Activated T-cell treated with anti-CD3 and anti-CD28 coated beads for 1 hour (primary cell): ENCODE data around the gene PTPRT.

ENCODE experiments used
- DNase-seq: peaks from one replicate; pipeline ENCODE4 v3.0.0-alpha.2; 2020; ENCODE audit warnings: low read depth

PTPRT gene

GRCh38 chr20:42795111-42795695, 394.5 kb downstream of the PTPRT start:
- no peak for DNase-seq

DNA sequence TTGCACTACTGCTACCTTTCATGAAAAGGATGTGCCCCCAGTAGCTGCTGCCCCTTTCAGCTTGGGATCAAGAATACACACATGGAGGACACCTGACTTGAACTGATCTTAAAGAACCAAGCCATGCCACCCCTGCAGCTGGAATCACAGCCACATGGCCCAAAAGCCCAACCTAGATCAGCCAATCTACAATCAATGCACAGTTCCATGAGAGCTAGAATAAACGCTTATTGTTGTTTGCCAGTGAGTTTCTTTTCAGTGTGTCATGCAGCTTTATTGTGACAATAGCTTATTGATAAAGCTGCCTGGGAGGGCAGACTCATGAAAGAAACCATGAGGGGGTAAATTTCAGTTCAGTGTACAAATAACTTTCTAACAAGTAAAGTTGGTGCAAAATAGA, 397.7 kb downstream of the PTPRT start:
- no peak for DNase-seq

DNA sequence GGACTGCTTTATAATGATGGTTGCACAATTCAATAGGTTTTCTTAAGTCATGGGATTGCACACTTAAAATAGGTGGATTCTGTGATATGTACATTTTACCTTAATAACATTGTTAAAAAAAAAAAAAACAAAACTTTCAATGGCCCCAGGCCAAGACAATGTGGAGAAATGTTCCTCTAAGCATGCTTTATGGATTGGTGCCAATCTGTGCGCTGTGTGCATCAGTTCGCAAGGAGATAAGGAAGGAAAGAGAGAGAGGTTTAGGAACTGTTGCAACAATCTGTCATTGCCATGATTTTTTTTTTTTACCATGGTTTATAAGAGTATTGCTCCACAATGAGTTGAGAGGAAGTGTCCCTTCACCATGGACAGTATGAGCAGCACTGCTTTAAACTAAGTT, 399.6 kb downstream of the PTPRT start:
- DNase-seq: no peak

DNA sequence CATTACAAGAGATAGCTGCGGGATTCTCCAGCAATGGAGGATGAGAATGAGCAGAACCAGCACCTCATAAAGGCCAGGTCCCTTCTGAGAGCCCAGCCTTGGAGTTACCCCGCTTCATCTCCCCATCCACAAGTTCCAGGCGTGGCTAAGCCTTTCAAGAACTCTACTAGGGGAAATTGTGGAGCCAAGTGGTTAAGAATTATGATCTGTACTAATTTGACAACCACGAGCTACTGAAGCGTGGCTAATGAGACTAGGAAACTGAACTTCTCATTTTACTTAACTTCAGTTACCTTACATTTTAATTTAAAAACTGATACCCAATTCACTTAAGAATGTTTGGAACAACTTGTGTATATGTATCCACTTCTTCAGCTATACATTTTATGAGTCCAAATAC, 401.0 kb downstream of the PTPRT start:
- DNase-seq: no peak

DNA sequence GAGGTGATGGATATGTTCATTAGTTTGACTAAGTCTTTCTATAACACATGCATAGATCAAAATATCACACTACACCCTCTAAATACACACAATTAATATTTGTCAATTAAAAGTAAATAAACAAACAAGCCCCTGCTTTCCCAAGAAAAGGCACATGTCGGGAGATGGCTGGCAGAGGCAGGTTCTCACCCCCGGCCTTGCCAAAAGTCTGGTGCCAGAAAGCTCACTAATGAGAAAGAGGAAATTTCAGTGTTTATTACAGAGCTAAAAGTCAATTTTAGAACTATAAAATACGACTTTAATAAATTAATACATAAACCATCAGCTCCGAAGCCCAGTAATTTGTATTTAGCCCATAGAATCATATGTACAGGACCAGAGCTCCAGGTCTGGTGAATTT, 404.7 kb downstream of the PTPRT start:
- DNase-seq: no peak

- DNase-seq: no peak
Observed at GRCh38 chr20:42779216-42779615, 410.5 kb downstream of the PTPRT start.

DNA sequence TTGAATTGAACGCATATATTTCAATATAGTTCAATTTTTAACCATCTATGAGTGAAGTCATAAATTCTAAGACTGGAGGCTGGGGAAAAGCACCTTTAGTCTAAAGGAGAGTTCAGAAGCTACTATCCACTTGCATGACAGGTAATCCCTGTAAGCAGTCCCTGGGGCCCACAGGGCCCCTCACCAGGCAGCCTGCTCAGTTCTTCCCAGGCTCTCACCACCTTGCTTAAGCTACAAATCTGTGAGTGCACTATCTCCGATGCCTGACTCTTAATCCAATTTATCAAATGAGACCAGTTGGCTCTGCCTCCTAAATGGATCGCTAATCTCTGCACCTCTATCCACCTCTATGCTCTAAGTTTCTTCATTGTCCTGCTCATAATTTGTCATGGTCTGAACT, 413.8 kb downstream of the PTPRT start:
- no peak for DNase-seq

DNA sequence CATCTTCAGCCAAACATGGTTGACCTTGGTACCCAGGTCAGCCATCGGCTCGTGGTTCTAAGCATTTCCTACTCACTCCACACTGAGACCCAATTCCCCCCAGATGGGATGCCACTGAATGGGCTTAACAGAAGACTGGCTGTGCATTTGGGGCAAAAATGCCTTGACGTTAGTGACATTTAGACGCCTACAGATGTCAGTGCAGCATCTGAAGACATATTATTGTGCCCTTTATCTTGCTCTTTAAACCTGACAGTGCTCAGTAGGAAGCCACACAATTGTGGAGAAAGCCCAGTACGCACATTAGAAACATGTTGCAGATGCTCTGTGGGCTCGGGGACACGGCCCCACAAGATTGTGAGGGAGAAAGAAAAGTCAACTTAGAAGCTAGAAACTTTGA, 414.7 kb downstream of the PTPRT start:
- DNase-seq: no peak

GRCh38 chr20:42763015-42763414, 426.7 kb downstream of the PTPRT start:
- no peak for DNase-seq

- DNase-seq: no peak
Observed at GRCh38 chr20:42756991-42757390, 432.7 kb downstream of the PTPRT start.

GRCh38 chr20:42754706-42755105, 435.0 kb downstream of the PTPRT start:
- no peak for DNase-seq

DNA sequence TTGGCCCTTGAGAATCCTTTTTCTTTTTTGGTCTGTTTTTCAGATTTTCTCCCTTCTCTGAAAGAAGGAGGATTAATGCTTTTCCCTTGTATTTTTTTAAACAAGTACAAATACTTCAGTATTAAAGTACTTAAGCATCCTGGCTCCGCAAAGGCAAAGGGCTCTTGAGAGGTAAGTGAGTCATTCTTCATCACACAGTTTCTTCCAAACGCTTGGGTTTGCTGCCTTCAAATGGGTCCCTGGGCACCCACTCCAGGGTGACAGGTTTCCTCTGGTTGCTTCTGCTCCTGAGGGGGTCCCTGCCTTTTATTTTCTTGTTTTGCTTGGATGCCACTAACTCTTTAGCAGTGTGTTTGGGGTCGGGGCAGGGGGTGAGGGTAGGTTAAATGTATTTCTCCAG, 437.1 kb downstream of the PTPRT start:
- no peak for DNase-seq

DNA sequence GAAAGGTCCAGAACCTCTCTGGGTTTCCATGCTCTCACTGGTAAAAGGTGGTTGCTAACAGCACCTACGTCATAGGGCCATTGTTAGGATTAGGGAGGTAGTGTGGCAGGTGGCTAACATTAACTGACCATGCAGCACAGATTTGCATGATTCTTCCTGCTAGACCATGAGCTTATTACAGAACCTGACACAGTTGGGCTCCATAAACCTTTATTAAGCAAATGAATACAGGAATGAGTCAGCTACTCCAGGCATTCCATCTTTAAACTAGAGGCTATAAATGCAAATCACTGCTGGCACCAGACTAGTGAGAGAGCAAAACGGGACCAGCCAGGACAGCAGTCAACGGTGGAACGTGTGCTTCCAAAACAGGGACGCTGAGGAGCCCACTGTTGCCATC, 440.1 kb downstream of the PTPRT start:
- DNase-seq: no peak

- no peak for DNase-seq
Observed at GRCh38 chr20:42747765-42748411, 441.8 kb downstream of the PTPRT start.

- no peak for DNase-seq
Observed at GRCh38 chr20:42744756-42745465, 444.8 kb downstream of the PTPRT start.

DNA sequence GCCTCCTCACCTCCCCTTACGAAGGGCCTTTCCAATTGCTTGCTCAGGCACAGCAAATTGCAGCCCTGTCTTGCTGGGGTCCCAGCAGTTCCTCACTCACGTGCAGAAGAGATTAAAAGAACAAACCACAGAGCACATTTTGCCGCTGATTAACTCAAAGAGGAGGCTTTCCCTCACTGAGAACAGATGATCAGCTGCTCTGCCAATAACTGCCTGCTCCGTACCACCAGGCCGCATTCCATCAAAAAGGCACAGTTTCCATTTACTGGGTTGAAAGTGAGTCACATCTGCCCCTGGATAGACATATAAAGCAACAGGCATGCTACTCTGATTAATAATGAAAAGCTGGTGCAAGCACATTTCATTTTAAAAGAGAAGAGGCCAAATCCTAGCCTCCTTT, 446.8 kb downstream of the PTPRT start:
- DNase-seq: no peak

GRCh38 chr20:42741906-42742305, 447.8 kb downstream of the PTPRT start:
- no peak for DNase-seq

GRCh38 chr20:42740226-42740870, 449.4 kb downstream of the PTPRT start:
- no peak for DNase-seq

DNA sequence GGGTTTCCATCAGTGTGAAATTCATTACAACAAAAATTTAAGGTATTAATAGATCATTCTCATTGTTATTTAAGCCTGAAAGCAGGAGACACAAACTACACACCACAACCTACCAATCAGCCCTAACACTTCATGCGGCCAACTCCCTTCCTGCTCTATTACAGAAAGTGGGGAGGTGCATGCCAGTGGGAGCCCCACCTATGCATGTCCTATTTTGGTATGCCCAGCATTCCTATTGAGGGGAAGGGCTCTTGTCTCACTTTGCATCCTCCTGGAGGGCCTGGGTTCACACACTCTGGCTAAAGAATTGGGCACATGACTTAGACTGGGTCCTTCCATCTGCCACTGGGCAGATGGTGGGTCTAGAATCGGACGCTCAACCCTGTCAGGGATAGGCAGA, 450.0 kb downstream of the PTPRT start:
- DNase-seq: no peak

GRCh38 chr20:42735539-42735938, 454.2 kb downstream of the PTPRT start:
- no peak for DNase-seq

DNA sequence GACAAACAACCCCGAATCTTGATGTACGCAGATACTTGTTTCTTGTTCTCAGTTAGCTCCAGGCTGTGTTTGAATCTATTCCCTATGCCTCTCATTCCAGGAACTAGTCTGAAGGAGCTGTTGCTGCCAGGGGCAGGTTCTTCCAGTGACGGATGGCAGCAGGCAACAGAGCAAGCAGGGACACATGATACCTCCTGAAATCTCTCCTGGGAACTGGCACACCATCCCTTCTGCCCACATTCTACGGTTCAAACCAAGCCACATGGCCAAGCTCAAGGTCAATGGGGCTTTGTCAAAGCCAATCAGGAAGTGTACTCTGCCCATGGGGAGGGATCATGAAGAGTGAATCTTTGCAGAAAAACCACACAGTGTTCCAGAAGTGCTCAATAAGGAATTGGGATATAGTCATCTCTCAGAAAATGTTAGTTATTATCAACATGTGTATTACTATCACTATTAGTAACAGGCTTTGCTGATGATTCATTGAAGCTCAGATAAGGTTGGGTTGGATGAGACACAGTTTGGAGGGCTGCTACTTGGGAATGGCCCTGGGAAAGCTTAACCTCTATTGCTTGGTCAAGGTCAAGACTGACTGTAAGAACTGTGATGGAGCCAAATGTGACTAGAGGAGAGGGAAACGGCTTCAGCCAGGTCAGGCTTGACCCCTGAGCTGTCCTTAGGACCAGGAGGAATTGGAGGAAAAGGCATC, 454.9 kb downstream of the PTPRT start:
- DNase-seq: no peak

- DNase-seq: no peak
Observed at GRCh38 chr20:42721923-42722322, 467.8 kb downstream of the PTPRT start.
